HEK293 (cell line): Measurements from ENCODE around the gene NOP9.

ENCODE experiments used
- CTCF ChIA-PET: fragments of 350-600 bp; formaldehyde crosslinking; extraction: SDS; loops from one replicate; lab custom pipeline; 2021; ENCODE audit warnings: antibody characterized with exemption; lab: Yijun Ruan, JAX
- POLR2A ChIA-PET: fragments of 300-600 bp; formaldehyde crosslinking; extraction: SDS; loops from one replicate; lab custom pipeline; 2020; ENCODE audit warnings: antibody characterized with exemption, inconsistent platforms; lab: Yijun Ruan, JAX
- H3K27ac ChIP-seq: fragments of 200-500 bp; sonication (Bioruptor generic); 2 replicates; pipeline ENCODE4 v1.5.1; 2014; ENCODE audit warnings: low read depth, low read length, control low read depth, inconsistent platforms; ENCODE audit errors: extremely low read depth
- H3K36me3 ChIP-seq, 2 experiments: fragments of 200-500 bp in 1 of 2; sonication (Bioruptor generic) in 1 of 2; 1 replicate in 1 of 2; 2 replicates in 1 of 2; pipeline ENCODE4 v1.5.1; 2014 to 2017; ENCODE audit warnings: inconsistent platforms in 2 of 2, low read length in 2 of 2; ENCODE audit not compliant: control insufficient read depth in 2 of 2, insufficient read depth in 1 of 2
- H3K4me1 ChIP-seq: fragments of 200-500 bp; sonication (Bioruptor generic); 2 replicates; pipeline ENCODE4 v1.5.1; 2014; ENCODE audit warnings: mild to moderate bottlenecking, low read length, inconsistent platforms; ENCODE audit not compliant: control insufficient read depth, insufficient read depth
- H3K4me3 ChIP-seq: 2 replicates; pipeline ENCODE4 v1.5.1; 2011; ENCODE audit warnings: low read depth, mild to moderate bottlenecking, control low read depth, low read length, moderate library complexity
- H3K9me3 ChIP-seq: fragments of 200-500 bp; sonication (Bioruptor generic); 2 replicates; pipeline ENCODE4 v1.5.1; 2014; ENCODE audit warnings: low read depth, low read length, inconsistent platforms; ENCODE audit not compliant: control insufficient read depth, insufficient read depth
- EGR2 ChIP-seq: fragments of 450-650 bp; formaldehyde crosslinking; IDR thresholded peaks from 2 replicates; pipeline ENCODE4 v1.5.1; 2016; ENCODE audit warnings: low read depth, missing biosample characterization, missing genetic modification characterization
- GLIS2 ChIP-seq: fragments of 450-650 bp; formaldehyde crosslinking; IDR thresholded peaks from 2 replicates; pipeline ENCODE4 v1.5.1; 2016; ENCODE audit warnings: missing biosample characterization, missing genetic modification characterization
- OSR2 ChIP-seq: fragments of 450-650 bp; formaldehyde crosslinking; IDR thresholded peaks from 2 replicates; pipeline ENCODE4 v1.5.1; 2016; ENCODE audit warnings: missing biosample characterization, missing genetic modification characterization
- ZBTB17 ChIP-seq: fragments of 450-650 bp; formaldehyde crosslinking; IDR thresholded peaks from 2 replicates; pipeline ENCODE4 v1.5.1; 2016; ENCODE audit warnings: missing biosample characterization, missing genetic modification characterization
- ZBTB20 ChIP-seq: fragments of 450-650 bp; formaldehyde crosslinking; IDR thresholded peaks from 2 replicates; pipeline ENCODE4 v1.5.1; 2016; ENCODE audit warnings: missing biosample characterization, missing genetic modification characterization
- ZBTB21 ChIP-seq: fragments of 450-650 bp; formaldehyde crosslinking; IDR thresholded peaks from 2 replicates; pipeline ENCODE4 v1.5.1; 2017; ENCODE audit warnings: missing biosample characterization, missing genetic modification characterization
- ZFP41 ChIP-seq: fragments of 450-650 bp; formaldehyde crosslinking; IDR thresholded peaks from 2 replicates; pipeline ENCODE4 v1.5.1; 2016; ENCODE audit warnings: missing biosample characterization, missing genetic modification characterization, borderline replicate concordance
- ZFP69B ChIP-seq: fragments of 450-650 bp; formaldehyde crosslinking; IDR thresholded peaks from 2 replicates; pipeline ENCODE4 v1.5.1; 2016; ENCODE audit warnings: missing biosample characterization, missing genetic modification characterization
- ZNF112 ChIP-seq: fragments of 450-650 bp; formaldehyde crosslinking; IDR thresholded peaks from 2 replicates; pipeline ENCODE4 v1.5.0; 2017; ENCODE audit warnings: missing biosample characterization, missing genetic modification characterization
- ZNF114 ChIP-seq: fragments of 450-650 bp; formaldehyde crosslinking; IDR thresholded peaks from 2 replicates; pipeline ENCODE4 v1.5.0; 2017; ENCODE audit warnings: missing biosample characterization, missing genetic modification characterization
- ZNF121 ChIP-seq: fragments of 450-650 bp; formaldehyde crosslinking; IDR thresholded peaks from 2 replicates; pipeline ENCODE4 v1.5.1; 2016; ENCODE audit warnings: missing biosample characterization, missing genetic modification characterization
- ZNF138 ChIP-seq: fragments of 450-650 bp; formaldehyde crosslinking; IDR thresholded peaks from 2 replicates; pipeline ENCODE4 v1.5.1; 2016; ENCODE audit warnings: missing biosample characterization, missing genetic modification characterization, borderline replicate concordance
- ZNF292 ChIP-seq: fragments of 450-650 bp; formaldehyde crosslinking; IDR thresholded peaks from 2 replicates; pipeline ENCODE4 v1.5.1; 2016; ENCODE audit warnings: low read depth, missing biosample characterization, missing genetic modification characterization, borderline replicate concordance
- ZNF350 ChIP-seq: fragments of 450-650 bp; formaldehyde crosslinking; IDR thresholded peaks from 2 replicates; pipeline ENCODE4 v1.5.0; 2017; ENCODE audit warnings: missing biosample characterization, mild to moderate bottlenecking, missing genetic modification characterization
- ZNF423 ChIP-seq: fragments of 450-650 bp; formaldehyde crosslinking; IDR thresholded peaks from 2 replicates; pipeline ENCODE4 v1.5.1; 2016; ENCODE audit warnings: missing biosample characterization, missing genetic modification characterization
- ZNF600 ChIP-seq: fragments of 450-650 bp; formaldehyde crosslinking; IDR thresholded peaks from 2 replicates; pipeline ENCODE4 v1.5.1; 2016; ENCODE audit warnings: missing biosample characterization, missing genetic modification characterization
- ZNF660 ChIP-seq: fragments of 450-650 bp; IDR thresholded peaks from 2 replicates; pipeline ENCODE4 v1.5.1; 2018; ENCODE audit warnings: missing biosample characterization, mild to moderate bottlenecking, missing genetic modification characterization
- ZNF776 ChIP-seq: fragments of 450-650 bp; formaldehyde crosslinking; IDR thresholded peaks from 2 replicates; pipeline ENCODE4 v1.5.0; 2017; ENCODE audit warnings: missing biosample characterization, missing genetic modification characterization, borderline replicate concordance
- ZNF785 ChIP-seq: fragments of 450-650 bp; formaldehyde crosslinking; IDR thresholded peaks from 2 replicates; pipeline ENCODE4 v1.5.1; 2016; ENCODE audit warnings: missing biosample characterization, missing genetic modification characterization
- ZNF830 ChIP-seq: fragments of 450-650 bp; IDR thresholded peaks from 2 replicates; pipeline ENCODE4 v1.5.0; 2018; ENCODE audit warnings: missing biosample characterization, missing genetic modification characterization, low read depth, mild to moderate bottlenecking, moderate library complexity
- ZSCAN16 ChIP-seq: fragments of 450-650 bp; formaldehyde crosslinking; IDR thresholded peaks from 2 replicates; pipeline ENCODE4 v1.5.1; 2016; ENCODE audit warnings: missing biosample characterization, missing genetic modification characterization
- TF ChIP-seq, protein P1 (sequence below): fragments of 450-650 bp; formaldehyde crosslinking; IDR thresholded peaks from 2 replicates; pipeline ENCODE4 v1.5.0; 2017; ENCODE audit warnings: missing biosample characterization, missing genetic modification characterization, borderline replicate concordance
- TF ChIP-seq, protein P2 (sequence below): fragments of 450-650 bp; formaldehyde crosslinking; IDR thresholded peaks from 2 replicates; pipeline ENCODE4; 2016; ENCODE audit warnings: missing biosample characterization, missing genetic modification characterization
- TF ChIP-seq, protein P3 (sequence below): fragments of 450-650 bp; formaldehyde crosslinking; IDR thresholded peaks from 2 replicates; pipeline ENCODE4 v1.5.1; 2016; ENCODE audit warnings: missing biosample characterization, missing genetic modification characterization

The NOP9 gene

GRCh38 chr14:24292118-24292807, 7.4 kb upstream of the NOP9 start:
- H3K36me3 ChIP-seq: peaks cover 10 to 61% of the 10 kb centered on the region in 2 experiments
- TF ChIP-seq OSR2 (tag by site-specific recombination): no peak
- TF ChIP-seq EGR2 (tag by site-specific recombination): 0 out of 2 replicates have a peak, but pooled peaks have one; percentile 19
- no peak for TF ChIP-seq ZNF830 (tag by site-specific recombination)
- TF ChIP-seq ZNF423: no peak
- TF ChIP-seq ZNF776: no peak
- no peaks in the 10 kb centered on the region for H3K9me3 ChIP-seq
- no peak overlapping the region for H3K27ac ChIP-seq
- POLR2A ChIA-PET: interaction anchor here (0.9 to 2.0 kb wide), 2 partner anchors 21 to 50 kb away, joined by 3 to 8 read pairs; partner anchors contain the start of genes RABGGTA and TINF2
- peaks cover 3% of the 10 kb centered on the region; the same call in 1 of the 2 replicates for H3K4me1 ChIP-seq
- no peak overlapping the region for H3K4me3 ChIP-seq
- CTCF ChIA-PET: interaction anchor here (1.0 to 1.6 kb wide), 6 partner anchors 15 to 139 kb away, joined by 5 to 7 read pairs (median 6); partner anchors contain the start of genes CIDEB and TINF2

DNA sequence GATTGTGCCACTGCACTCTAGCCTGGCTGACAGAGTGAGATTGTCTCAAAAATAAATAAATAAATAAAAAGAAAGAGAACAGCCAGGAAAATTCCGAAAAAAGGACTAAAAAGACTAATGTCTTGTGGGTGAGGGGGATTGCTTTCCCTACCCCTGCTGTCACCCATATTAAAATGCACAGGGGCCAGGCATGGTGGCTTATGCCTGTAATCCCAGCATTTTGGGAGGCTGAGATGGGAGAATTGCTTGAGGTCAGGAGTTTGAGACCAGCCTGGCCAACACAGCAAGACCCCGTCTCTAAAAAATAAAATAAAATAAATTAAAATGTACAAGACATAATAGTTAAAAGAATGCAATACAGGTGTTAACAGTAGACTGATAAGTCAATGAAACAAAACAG, 6.1 kb upstream of the NOP9 start:
- H3K4me1 ChIP-seq: peaks cover 3% of the 10 kb centered on the region; the same call in 1 of the 2 replicates
- H3K9me3 ChIP-seq: no peaks in the 10 kb centered on the region
- H3K36me3 ChIP-seq: peaks cover 10 to 61% of the 10 kb centered on the region in 2 experiments
- TF ChIP-seq ZNF121 (tag by site-specific recombination) (peak; percentile 64; the same call in 1 of the 2 replicates), ZNF350 (tag by site-specific recombination) (no peak)
- CTCF ChIA-PET: interaction anchor here (1.0 to 1.3 kb wide), 3 partner anchors 20 to 51 kb away, joined by 5 to 6 read pairs (median 6); partner anchors contain the start of gene TINF2
- POLR2A ChIA-PET: interaction anchor here (2.0 kb wide), 1 partner anchor 51 kb away, joined by 8 read pairs; the partner anchor contains the start of gene TINF2
- H3K4me3 ChIP-seq: no peak overlapping the region
- no peak overlapping the region for H3K27ac ChIP-seq

DNA sequence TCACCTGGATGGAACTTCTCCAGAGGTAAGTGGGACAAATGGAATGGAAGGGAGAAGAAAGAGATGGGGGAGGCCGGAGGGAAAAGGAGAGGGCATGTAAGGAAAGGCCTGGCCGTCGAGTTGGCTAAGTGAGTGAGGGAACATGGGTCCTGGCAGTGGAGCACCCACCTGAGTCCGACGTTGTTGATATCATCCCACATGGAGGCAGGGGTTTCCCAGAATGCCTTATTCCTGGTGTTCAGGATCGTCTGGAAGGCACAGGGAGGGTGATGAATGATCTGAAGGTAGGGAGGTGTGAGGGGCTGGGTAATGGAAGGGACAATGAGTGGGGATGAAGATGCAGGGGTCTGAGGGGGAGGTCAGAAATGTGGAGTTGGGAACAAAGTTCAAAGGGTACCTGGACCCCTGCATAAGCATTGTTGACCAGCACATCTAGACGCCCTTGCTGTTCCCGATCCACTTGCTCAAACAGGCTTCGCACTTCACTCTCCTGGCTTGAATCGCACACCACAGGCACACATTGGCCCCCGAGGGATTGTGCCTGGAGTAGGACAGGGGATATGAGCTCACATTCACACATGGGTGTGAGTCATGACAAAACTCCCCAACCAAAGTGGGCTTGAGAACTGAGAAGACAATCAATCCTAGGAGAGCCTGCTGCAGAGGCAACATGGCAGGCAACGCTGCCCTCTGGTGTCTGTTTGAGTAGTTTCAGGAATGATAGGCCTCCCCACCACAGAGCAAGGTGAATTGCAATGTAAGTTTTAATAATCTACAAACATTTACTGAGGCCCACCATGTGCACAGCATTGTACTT, 3.1 kb upstream of the NOP9 start:
- no peak overlapping the region for H3K27ac ChIP-seq
- TF ChIP-seq GLIS2 (tag by site-specific recombination) (peak; percentile 36), ZNF138 (tag by site-specific recombination) (no peak), ZBTB20 (peak; percentile 30; the same call in 1 of the 2 replicates), ZNF600 (peak; percentile 66), ZBTB21 (tag by site-specific recombination) (peak; percentile 71), ZNF112 (tag by site-specific recombination) (no peak), ZNF660 (tag by site-specific recombination) (peak; percentile 99), ZNF121 (tag by site-specific recombination) (no peak), ZSCAN16 (tag by site-specific recombination) (no peak), ZBTB17 (tag by site-specific recombination) (peak; percentile 63), ZNF292 (peak; percentile 7; the same call in 1 of the 2 replicates), ZFP41 (tag by site-specific recombination) (no peak), ZNF785 (tag by site-specific recombination) (no peak), ZNF114 (no peak), ZFP69B (tag by site-specific recombination) (0 out of 2 replicates have a peak, but pooled peaks have one; percentile 15)
- TF ChIP-seq, protein P1, sequence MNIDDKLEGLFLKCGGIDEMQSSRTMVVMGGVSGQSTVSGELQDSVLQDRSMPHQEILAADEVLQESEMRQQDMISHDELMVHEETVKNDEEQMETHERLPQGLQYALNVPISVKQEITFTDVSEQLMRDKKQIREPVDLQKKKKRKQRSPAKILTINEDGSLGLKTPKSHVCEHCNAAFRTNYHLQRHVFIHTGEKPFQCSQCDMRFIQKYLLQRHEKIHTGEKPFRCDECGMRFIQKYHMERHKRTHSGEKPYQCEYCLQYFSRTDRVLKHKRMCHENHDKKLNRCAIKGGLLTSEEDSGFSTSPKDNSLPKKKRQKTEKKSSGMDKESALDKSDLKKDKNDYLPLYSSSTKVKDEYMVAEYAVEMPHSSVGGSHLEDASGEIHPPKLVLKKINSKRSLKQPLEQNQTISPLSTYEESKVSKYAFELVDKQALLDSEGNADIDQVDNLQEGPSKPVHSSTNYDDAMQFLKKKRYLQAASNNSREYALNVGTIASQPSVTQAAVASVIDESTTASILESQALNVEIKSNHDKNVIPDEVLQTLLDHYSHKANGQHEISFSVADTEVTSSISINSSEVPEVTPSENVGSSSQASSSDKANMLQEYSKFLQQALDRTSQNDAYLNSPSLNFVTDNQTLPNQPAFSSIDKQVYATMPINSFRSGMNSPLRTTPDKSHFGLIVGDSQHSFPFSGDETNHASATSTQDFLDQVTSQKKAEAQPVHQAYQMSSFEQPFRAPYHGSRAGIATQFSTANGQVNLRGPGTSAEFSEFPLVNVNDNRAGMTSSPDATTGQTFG (tag by site-specific recombination): no peak
- TF ChIP-seq, protein P2, sequence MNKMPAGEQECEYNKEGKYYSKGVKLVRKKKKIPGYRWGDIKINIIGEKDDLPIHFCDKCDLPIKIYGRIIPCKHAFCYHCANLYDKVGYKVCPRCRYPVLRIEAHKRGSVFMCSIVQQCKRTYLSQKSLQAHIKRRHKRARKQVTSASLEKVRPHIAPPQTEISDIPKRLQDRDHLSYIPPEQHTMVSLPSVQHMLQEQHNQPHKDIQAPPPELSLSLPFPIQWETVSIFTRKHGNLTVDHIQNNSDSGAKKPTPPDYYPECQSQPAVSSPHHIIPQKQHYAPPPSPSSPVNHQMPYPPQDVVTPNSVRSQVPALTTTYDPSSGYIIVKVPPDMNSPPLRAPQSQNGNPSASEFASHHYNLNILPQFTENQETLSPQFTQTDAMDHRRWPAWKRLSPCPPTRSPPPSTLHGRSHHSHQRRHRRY (tag by site-specific recombination): no peak
- TF ChIP-seq, protein P3, sequence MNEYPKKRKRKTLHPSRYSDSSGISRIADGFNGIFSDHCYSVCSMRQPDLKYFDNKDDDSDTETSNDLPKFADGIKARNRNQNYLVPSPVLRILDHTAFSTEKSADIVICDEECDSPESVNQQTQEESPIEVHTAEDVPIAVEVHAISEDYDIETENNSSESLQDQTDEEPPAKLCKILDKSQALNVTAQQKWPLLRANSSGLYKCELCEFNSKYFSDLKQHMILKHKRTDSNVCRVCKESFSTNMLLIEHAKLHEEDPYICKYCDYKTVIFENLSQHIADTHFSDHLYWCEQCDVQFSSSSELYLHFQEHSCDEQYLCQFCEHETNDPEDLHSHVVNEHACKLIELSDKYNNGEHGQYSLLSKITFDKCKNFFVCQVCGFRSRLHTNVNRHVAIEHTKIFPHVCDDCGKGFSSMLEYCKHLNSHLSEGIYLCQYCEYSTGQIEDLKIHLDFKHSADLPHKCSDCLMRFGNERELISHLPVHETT (tag by site-specific recombination): peak; percentile 61; the same call in 1 of the 2 replicates

More for the DNA sequence above, 3.1 kb upstream of the NOP9 start:
- Histone ChIP-seq H3K36me3 (peaks cover 14 to 44% of the 10 kb centered on the region in 2 experiments), H3K4me1 (peaks cover 12% of the 10 kb centered on the region), H3K9me3 (no peaks in the 10 kb centered on the region), H3K4me3 (no peak overlapping the region)
- POLR2A ChIA-PET: interaction anchor here (1.5 to 5.4 kb wide), 3 partner anchors 25 to 82 kb away, joined by 5 to 62 read pairs (median 10); partner anchors contain the start of genes RABGGTA and TINF2
- CTCF ChIA-PET: interaction anchor here (0.6 to 5.7 kb wide), 30 partner anchors 8 to 282 kb away, joined by 3 to 133 read pairs (median 5); partner anchors contain the start of genes ADCY4, CIDEB, IPO4 and LTB4R2
